ENCODE measurements around the gene SPARC. TPM values are rescaled to one million over a fixed set of nuclear protein-coding genes. Genes with fewer than 3 reads are reported as not detected.

SPARC gene
- total and polyA plus RNA-seq, 8 donors, result 1,647 to 5,045 (median 2,169) TPM

DNA sequence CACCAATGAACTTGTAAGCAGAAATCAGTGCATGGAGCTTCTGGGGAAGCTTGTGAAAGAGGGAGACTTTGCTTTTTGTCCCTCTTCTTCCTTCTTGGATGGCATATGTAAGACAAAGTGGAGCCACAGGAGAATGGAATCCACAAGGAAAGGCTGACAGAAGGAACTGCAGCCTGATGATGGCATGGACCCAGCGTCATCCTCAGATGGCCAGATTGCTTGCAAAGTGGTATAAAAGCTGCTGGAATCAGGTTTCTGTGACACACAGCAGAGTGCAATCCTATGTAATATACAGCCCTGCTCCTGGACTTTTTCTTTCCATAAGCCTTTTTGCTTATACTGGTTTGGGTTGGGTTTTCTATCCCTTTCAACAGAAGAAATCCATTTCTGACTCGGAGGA lies 31.4 kb upstream of the SPARC start:
- H3K4me1 ChIP-seq, result peaks cover 20 to 36% of the 10 kb centered on the region in 2 donors

DNA sequence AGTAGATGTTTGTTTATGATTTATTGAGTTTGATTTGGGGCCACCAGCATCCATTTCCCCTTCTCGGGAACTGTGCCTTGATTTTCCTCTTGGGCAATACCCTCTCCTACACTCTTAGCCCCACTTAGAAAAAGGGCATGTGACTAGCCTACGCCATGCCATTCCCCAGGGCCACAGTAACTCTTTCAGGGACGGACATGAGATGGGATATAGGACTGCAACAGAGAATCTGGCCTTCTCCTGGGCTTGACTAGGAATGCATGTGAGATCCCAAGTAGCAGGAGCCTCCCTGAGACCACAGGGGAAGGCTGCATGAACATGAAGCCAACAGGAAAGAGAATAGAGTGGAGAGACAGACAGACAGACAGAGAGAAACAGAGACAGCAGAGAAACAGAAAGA lies 30.7 kb upstream of the SPARC start:
- H3K36me3 ChIP-seq, result no peaks in the 10 kb centered on the region
- DNase-seq, result no peak
- H3K27me3 ChIP-seq, result no peaks in the 10 kb centered on the region
- peak overlapping the region in 1 of 2 donors; percentile 78 for H3K27ac ChIP-seq
- H3K9me3 ChIP-seq, result no peaks in the 10 kb centered on the region
- peaks cover 20 to 31% of the 10 kb centered on the region in 2 donors for H3K4me1 ChIP-seq
- ATAC-seq, result peak; percentile 71
- intact Hi-C loops (cut with DNase I), result no loop called here
- TF ChIP-seq, protein P1, sequence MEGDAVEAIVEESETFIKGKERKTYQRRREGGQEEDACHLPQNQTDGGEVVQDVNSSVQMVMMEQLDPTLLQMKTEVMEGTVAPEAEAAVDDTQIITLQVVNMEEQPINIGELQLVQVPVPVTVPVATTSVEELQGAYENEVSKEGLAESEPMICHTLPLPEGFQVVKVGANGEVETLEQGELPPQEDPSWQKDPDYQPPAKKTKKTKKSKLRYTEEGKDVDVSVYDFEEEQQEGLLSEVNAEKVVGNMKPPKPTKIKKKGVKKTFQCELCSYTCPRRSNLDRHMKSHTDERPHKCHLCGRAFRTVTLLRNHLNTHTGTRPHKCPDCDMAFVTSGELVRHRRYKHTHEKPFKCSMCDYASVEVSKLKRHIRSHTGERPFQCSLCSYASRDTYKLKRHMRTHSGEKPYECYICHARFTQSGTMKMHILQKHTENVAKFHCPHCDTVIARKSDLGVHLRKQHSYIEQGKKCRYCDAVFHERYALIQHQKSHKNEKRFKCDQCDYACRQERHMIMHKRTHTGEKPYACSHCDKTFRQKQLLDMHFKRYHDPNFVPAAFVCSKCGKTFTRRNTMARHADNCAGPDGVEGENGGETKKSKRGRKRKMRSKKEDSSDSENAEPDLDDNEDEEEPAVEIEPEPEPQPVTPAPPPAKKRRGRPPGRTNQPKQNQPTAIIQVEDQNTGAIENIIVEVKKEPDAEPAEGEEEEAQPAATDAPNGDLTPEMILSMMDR (IDR thresholded peaks at IDR 0.05), result no peak
- H3K4me3 ChIP-seq, result no peak overlapping the region

More for the DNA sequence above, 31.4 kb upstream of the SPARC start:
- TF ChIP-seq, protein P1 (IDR thresholded peaks at IDR 0.05), result no peak
- intact Hi-C loops (cut with DNase I), result no loop called here
- Histone ChIP-seq H3K27me3 (no peaks in the 10 kb centered on the region), H3K9me3 (no peaks in the 10 kb centered on the region), H3K36me3 (no peaks in the 10 kb centered on the region), H3K27ac (peak overlapping the region in 1 of 2 donors; percentile 78), H3K4me3 (no peak overlapping the region)
- ATAC-seq, result peak; percentile 20
- no peak for DNase-seq

DNA sequence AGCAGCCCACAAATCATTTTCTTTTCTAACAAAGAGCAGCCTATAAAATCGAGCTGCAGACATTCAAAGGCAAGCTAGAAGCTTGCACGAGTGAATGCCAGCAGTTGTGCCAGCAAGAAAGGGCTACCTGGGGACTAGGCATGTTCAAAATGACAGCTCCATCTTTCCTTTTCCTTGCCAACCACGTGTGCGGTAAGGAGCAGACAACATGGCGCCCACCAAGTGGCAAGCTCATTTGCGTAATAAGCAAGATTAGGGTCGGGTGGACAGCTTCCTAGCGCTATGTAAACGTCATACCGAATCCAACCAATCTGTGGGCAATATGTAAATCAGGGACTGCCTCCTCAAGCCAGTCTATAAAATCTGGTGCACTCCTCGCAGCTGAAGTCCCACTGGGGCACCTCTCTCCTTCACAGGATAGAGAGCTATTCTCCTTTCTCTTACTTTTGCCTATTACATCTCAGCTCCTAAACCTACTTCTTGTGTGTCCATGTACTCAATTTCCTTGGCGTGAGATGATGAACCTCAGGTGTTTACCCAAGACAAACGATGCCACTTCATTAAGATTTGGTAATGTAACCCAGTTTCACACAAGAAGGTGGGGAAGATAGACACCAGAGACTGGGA lies 22.5 kb upstream of the SPARC start:
- intact Hi-C loops (cut with DNase I), result no loop called here
- no peak for ATAC-seq
- Histone ChIP-seq H3K4me1 (peaks cover 0 to 3% of the 10 kb centered on the region in 2 donors), H3K9me3 (no peaks in the 10 kb centered on the region), H3K36me3 (no peaks in the 10 kb centered on the region), H3K4me3 (no peak overlapping the region), H3K27me3 (no peaks in the 10 kb centered on the region), H3K27ac (no peak overlapping the region)
- TF ChIP-seq, protein P1 (IDR thresholded peaks at IDR 0.05), result no peak
- DNase-seq, result no peak

DNA sequence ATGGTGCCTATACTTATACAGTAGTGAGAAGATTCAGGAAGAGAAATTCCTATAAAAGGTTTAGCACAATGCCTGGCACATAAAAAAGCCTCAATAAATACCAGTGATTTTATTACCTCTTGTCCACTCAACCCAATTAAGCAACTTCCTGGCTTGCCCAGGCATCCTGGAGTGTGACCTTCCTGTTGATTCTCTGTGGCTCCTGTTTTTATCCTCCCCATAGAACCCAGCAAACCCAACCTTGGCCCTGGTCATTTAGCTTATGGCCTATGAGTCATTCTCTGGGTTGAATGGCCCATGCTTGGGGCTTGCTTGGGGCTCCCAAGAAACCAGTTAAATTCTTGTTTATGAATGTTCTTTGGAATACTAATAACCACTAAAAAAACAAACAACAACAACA lies 21.4 kb upstream of the SPARC start:
- ATAC-seq, result no peak
- no peaks in the 10 kb centered on the region for H3K9me3 ChIP-seq
- H3K4me3 ChIP-seq, result no peak overlapping the region
- TF ChIP-seq, protein P1 (IDR thresholded peaks at IDR 0.05), result no peak
- H3K27me3 ChIP-seq, result no peaks in the 10 kb centered on the region
- no peak for DNase-seq
- intact Hi-C loops (cut with DNase I), result no loop called here
- H3K4me1 ChIP-seq, result peaks cover 0 to 3% of the 10 kb centered on the region in 2 donors
- no peak overlapping the region for H3K27ac ChIP-seq
- no peaks in the 10 kb centered on the region for H3K36me3 ChIP-seq

DNA sequence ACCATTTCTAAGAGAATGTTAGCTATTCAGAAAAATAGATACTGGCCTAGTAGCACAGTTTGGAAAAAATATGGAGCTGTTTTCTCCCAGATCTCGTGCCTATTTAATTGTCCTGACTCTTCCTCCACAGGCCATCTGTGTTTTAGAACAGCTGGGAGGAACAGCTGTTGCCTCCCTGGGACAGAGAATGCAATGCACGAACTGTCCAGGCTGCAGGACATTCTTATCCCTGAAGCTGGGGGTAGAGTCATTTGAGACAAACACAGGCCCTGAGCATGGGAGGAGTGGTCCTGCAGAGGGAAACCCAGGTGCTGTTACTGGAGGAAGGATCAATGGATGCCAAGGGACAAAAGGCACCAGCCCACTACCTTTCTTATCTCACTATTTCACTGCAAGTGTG lies 20.9 kb upstream of the SPARC start:
- no peak for ATAC-seq
- DNase-seq, result peak in 1 of 4 donors; percentile 57

More for the DNA sequence above, 20.9 kb upstream of the SPARC start:
- H3K9me3 ChIP-seq, result no peaks in the 10 kb centered on the region
- TF ChIP-seq, protein P1 (IDR thresholded peaks at IDR 0.05), result no peak
- no peak overlapping the region for H3K27ac ChIP-seq
- H3K4me1 ChIP-seq, result peaks cover 0 to 3% of the 10 kb centered on the region in 2 donors
- H3K4me3 ChIP-seq, result no peak overlapping the region
- intact Hi-C loops (cut with DNase I), result no loop called here
- no peaks in the 10 kb centered on the region for H3K27me3 ChIP-seq
- no peaks in the 10 kb centered on the region for H3K36me3 ChIP-seq

Data from left lung (tissue), 10 donors.